ENCODE measurements around the gene TRPM6. TPM values are rescaled to one million over a fixed set of nuclear protein-coding genes. Genes with fewer than 3 reads are reported as not detected.

Gene TRPM6
- total RNA-seq, 1 experiment from 2014 or later, result 0.57 TPM

- TF ChIP-seq, protein P1, sequence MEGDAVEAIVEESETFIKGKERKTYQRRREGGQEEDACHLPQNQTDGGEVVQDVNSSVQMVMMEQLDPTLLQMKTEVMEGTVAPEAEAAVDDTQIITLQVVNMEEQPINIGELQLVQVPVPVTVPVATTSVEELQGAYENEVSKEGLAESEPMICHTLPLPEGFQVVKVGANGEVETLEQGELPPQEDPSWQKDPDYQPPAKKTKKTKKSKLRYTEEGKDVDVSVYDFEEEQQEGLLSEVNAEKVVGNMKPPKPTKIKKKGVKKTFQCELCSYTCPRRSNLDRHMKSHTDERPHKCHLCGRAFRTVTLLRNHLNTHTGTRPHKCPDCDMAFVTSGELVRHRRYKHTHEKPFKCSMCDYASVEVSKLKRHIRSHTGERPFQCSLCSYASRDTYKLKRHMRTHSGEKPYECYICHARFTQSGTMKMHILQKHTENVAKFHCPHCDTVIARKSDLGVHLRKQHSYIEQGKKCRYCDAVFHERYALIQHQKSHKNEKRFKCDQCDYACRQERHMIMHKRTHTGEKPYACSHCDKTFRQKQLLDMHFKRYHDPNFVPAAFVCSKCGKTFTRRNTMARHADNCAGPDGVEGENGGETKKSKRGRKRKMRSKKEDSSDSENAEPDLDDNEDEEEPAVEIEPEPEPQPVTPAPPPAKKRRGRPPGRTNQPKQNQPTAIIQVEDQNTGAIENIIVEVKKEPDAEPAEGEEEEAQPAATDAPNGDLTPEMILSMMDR (conservative IDR thresholded peaks at IDR 0.05), result no peak
- H2BK5ac ChIP-seq (ENCODE audit: insufficient read length, low read length), result no peak overlapping the region
- H3K18ac ChIP-seq (ENCODE audit: insufficient read length, low read depth, low read length), result no peak overlapping the region
- no peaks in the 10 kb centered on the region for H3K9me3 ChIP-seq (ENCODE audit: control insufficient read depth, low read depth, low read length)
- no peaks in the 10 kb centered on the region for H3K27me3 ChIP-seq (ENCODE audit: insufficient read depth, low read length)
- no peaks in the 10 kb centered on the region for H4K20me1 ChIP-seq (ENCODE audit: control insufficient read depth, insufficient read depth, insufficient read length)
- H3K4me1 ChIP-seq (ENCODE audit: insufficient read depth, low read length), result no peaks in the 10 kb centered on the region
- H3K23ac ChIP-seq (ENCODE audit: insufficient read length, low read depth, low read length), result no peak overlapping the region
- H4K91ac ChIP-seq (ENCODE audit: insufficient read length, low read depth, low read length), result no peak overlapping the region
- H3K4ac ChIP-seq (ENCODE audit: low read depth, low read length), result no peak overlapping the region
- no peak overlapping the region for H2AFZ ChIP-seq (ENCODE audit: low read length)
- WGBS (ENCODE audit: extremely low coverage, insufficient read length, low lambda C conversion rate), result no CpG with 5 or more reads among the region's 3 CpGs
- no peak overlapping the region for H3K27ac ChIP-seq (ENCODE audit: insufficient read length, low read depth, low read length)
- H3K9ac ChIP-seq (ENCODE audit: extremely low read depth, insufficient read length, low read length), result no peak overlapping the region
- no peak overlapping the region for H3K14ac ChIP-seq (ENCODE audit: insufficient read depth, low read length)
- H3K4me3 Mint-ChIP-seq, result no peak overlapping the region
- no peak overlapping the region for H2AK5ac ChIP-seq (ENCODE audit: insufficient read length, low read length)
- no peak overlapping the region for H4K5ac ChIP-seq (ENCODE audit: insufficient read length, low read depth, low read length)
- no peaks in the 10 kb centered on the region for H3K79me2 ChIP-seq (ENCODE audit: insufficient read depth, low read length)
- no peak overlapping the region for H2BK20ac ChIP-seq (ENCODE audit: low read depth, low read length, poor library complexity, severe bottlenecking)
- H3T11ph ChIP-seq (ENCODE audit: low read length), result no peak overlapping the region
- H4K8ac ChIP-seq (replicated peaks; ENCODE audit: insufficient read length, low read depth, low read length), result no peak overlapping the region
- no peaks in the 10 kb centered on the region for H3K36me3 Mint-ChIP-seq (ENCODE audit: insufficient read depth in 1 of 3, low read depth in 3 of 3)
- DNase-seq, result no peak
- no peak overlapping the region for H2BK12ac ChIP-seq (ENCODE audit: insufficient read length, low read depth, low read length)
- H3K56ac ChIP-seq (ENCODE audit: insufficient read length, low read depth, low read length), result no peak overlapping the region
- H3K27ac Mint-ChIP-seq, result no peak overlapping the region
- no peak overlapping the region for H2BK120ac ChIP-seq (ENCODE audit: low read depth, low read length, poor library complexity, severe bottlenecking)
- H3K4me1 Mint-ChIP-seq, result peaks cover 0 to 2% of the 10 kb centered on the region in 2 experiments; a peak in 1 of 4 replicates
- H3K79me1 ChIP-seq (ENCODE audit: insufficient read depth, low read depth, low read length, poor library complexity, severe bottlenecking), result no peaks in the 10 kb centered on the region
- H3K4me2 ChIP-seq (ENCODE audit: insufficient read depth, insufficient read length, low read length), result no peak overlapping the region
- H3K27me3 Mint-ChIP-seq (ENCODE audit: low read depth), result peaks cover 1% of the 10 kb centered on the region; the same call in 1 of the 2 replicates
- H2BK15ac ChIP-seq (ENCODE audit: low read depth, low read length), result no peak overlapping the region
- no peaks in the 10 kb centered on the region for H3K23me2 ChIP-seq (ENCODE audit: insufficient read length, low read depth, low read length, poor library complexity, severe bottlenecking)
- H3K9me3 Mint-ChIP-seq, result no peaks in the 10 kb centered on the region; a peak in 1 of 5 replicates
These were observed 122.2 kb downstream of the TRPM6 start for GRCh38 chr9:74765481-74765971.

Measured in H9 (cell line).